ENCODE data around the gene CBX6.

The CBX6 gene

DNA sequence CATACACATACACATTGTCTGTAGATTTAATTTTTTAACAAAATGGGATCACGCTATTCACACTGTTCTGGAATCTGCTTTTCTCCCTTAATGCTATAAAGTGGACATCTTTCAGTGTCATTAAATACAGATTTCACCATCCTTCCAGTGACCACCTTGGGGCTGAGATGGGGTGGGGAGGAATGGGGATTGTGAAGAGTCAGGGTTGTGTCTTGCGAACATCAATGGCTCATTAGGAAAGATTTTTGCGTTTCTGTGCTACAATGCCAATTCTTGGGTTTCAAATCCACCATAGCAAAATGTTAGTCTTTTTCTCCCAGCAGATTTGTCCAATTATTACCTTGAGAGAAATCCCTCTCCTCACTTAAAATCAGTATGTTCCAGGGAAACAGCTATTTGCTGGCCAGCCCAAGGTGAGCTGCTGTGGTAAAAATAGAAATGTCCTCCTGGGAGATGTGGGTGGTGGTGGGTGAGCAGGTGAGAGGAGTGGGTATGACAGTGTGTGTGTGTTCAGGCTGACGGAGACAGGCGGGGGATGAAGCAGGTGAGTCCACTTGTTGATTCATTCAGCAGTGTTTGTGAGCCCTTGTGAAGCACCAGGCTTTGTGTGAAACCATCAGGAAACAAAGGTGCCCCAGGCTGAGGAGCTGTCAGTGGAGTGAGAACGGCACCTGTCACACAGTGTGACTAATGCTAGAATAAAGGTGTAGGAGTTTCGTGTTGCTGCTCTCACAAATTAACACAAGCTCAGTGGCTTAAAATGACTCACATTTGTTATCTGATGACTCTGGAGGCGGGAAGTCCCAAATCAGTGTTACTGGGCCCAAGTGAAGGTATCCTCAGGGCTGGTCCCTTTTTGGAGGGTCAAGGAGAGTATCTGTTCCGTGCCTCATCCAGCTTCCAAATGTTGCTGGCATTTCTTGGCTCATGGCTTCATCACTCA, 1.7 kb upstream of the CBX6 start:
- Histone ChIP-seq H3K36me3 (ENCODE audit: insufficient read depth, low read length) (0 out of 2 replicates have a peak, but pooled peaks cover 4% of the 10 kb centered on the region), H3K4me1 (ENCODE audit: control insufficient read depth, insufficient read depth, low read length, unreplicated experiment) (no peaks in the 10 kb centered on the region), H3K79me2 (ENCODE audit: control insufficient read depth, insufficient read depth, low read length, unreplicated experiment) (peaks cover 11% of the 10 kb centered on the region), H3K27ac (ENCODE audit: low read depth, low read length) (no peak overlapping the region), H3K27me3 (ENCODE audit: insufficient read depth, low read length) (no peaks in the 10 kb centered on the region), H3K4me3 (ENCODE audit: low read depth, low read length) (peak overlapping the region; percentile 89), H2AFZ (ENCODE audit: low read length, unreplicated experiment) (no peak overlapping the region)

GRCh38 chr22:38872831-38873248, 824 bp upstream of the CBX6 start:
- H3K27me3 ChIP-seq (ENCODE audit: insufficient read depth, low read length) = no peaks in the 10 kb centered on the region
- peak overlapping the region; percentile 89 for H3K4me3 ChIP-seq (ENCODE audit: low read depth, low read length)
- H3K36me3 ChIP-seq (ENCODE audit: insufficient read depth, low read length) = 0 out of 2 replicates have a peak, but pooled peaks cover 4% of the 10 kb centered on the region
- H2AFZ ChIP-seq (ENCODE audit: low read length, unreplicated experiment) = peak overlapping the region; percentile 97
- no peak overlapping the region for H3K27ac ChIP-seq (ENCODE audit: low read depth, low read length)
- H3K4me1 ChIP-seq (ENCODE audit: control insufficient read depth, insufficient read depth, low read length, unreplicated experiment) = no peaks in the 10 kb centered on the region
- peaks cover 11% of the 10 kb centered on the region for H3K79me2 ChIP-seq (ENCODE audit: control insufficient read depth, insufficient read depth, low read length, unreplicated experiment)

DNA sequence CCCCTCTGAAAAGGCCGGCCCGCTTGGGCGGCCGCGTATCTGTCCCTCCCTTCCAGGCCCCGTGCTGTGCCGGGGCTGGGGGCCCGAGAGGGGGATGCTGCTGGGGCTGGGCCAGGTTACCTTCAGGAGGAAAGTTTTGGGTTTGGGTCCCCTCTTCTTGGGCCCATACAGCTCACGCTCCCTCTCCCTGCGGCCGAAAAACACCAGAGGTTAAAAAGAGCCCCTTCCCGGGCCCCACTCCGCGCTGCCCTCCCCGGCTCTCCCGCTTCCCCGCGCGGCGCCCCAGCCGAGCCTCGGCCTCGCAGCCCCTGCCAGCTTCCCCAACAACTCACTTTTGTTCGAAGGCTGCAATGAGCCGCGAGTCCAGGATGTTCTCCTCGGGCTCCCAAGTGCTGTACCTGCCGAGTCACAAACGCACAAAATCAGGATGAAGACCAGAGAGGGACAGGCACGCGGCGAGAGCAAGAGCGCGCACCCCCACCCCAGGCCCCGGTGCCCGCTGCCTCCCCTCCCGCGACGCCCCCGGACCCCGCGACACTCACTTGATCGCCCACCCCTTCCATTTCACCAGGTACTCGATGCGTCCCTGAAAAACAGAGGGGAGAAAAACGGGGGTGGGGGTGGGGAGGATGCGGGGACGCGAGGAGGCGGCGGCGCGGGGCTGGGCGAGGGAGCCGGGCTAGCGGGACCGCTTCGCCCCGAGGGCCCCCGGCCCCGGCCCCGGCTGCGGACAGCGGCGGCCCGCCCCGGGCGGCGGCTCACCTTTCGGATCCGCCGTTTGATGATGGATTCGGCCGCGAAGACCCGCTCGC, 450 bp downstream of the CBX6 start:
- Histone ChIP-seq H3K79me2 (ENCODE audit: control insufficient read depth, insufficient read depth, low read length, unreplicated experiment) (peaks cover 11% of the 10 kb centered on the region), H3K27me3 (ENCODE audit: insufficient read depth, low read length) (no peaks in the 10 kb centered on the region), H3K4me3 (ENCODE audit: low read depth, low read length) (peak overlapping the region; percentile 90), H3K36me3 (ENCODE audit: insufficient read depth, low read length) (0 out of 2 replicates have a peak, but pooled peaks cover 4% of the 10 kb centered on the region), H3K4me1 (ENCODE audit: control insufficient read depth, insufficient read depth, low read length, unreplicated experiment) (no peaks in the 10 kb centered on the region), H2AFZ (ENCODE audit: low read length, unreplicated experiment) (no peak overlapping the region), H3K27ac (ENCODE audit: low read depth, low read length) (peak overlapping the region; percentile 27; the same call in 1 of the 2 replicates)

DNA sequence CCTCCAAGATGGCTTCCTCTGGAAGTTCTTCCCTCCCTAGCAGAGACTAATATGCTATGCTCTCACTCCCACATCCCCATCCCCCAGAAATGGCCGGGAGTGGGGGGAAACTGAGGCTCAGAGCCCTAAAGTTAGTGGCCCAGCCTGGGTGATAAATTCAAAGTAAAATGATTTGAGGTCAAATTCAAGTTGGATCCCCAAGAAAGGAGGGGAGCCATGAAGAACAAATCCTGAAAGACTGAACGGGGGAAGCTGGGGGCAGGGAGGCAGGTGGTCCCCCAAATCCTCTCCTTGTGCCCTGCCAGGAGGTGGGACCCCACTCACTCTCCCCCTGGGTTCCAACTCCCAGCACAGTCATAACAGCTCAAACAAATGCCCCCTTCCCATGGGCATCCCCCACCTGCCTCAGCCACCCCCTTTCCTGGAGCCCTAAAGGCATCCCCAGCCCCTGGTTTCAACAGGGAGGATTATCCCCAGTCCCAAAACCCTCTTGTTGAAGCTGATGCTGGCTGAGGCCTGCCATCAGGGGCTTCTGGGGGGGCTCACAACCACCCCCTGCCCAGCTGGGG, 1.1 kb downstream of the CBX6 start:
- peaks cover 11% of the 10 kb centered on the region for H3K79me2 ChIP-seq (ENCODE audit: control insufficient read depth, insufficient read depth, low read length, unreplicated experiment)
- H3K4me3 ChIP-seq (ENCODE audit: low read depth, low read length) = peak overlapping the region; percentile 90
- H3K36me3 ChIP-seq (ENCODE audit: insufficient read depth, low read length) = 0 out of 2 replicates have a peak, but pooled peaks cover 4% of the 10 kb centered on the region
- no peak overlapping the region for H2AFZ ChIP-seq (ENCODE audit: low read length, unreplicated experiment)
- peak overlapping the region; percentile 27; the same call in 1 of the 2 replicates for H3K27ac ChIP-seq (ENCODE audit: low read depth, low read length)
- H3K4me1 ChIP-seq (ENCODE audit: control insufficient read depth, insufficient read depth, low read length, unreplicated experiment) = no peaks in the 10 kb centered on the region
- H3K27me3 ChIP-seq (ENCODE audit: insufficient read depth, low read length) = no peaks in the 10 kb centered on the region

- peaks cover 11% of the 10 kb centered on the region for H3K79me2 ChIP-seq (ENCODE audit: control insufficient read depth, insufficient read depth, low read length, unreplicated experiment)
- peak overlapping the region; percentile 38 for H2AFZ ChIP-seq (ENCODE audit: low read length, unreplicated experiment)
- 0 out of 2 replicates have a peak, but pooled peaks cover 4% of the 10 kb centered on the region for H3K36me3 ChIP-seq (ENCODE audit: insufficient read depth, low read length)
- H3K27ac ChIP-seq (ENCODE audit: low read depth, low read length) = no peak overlapping the region; the same call in 1 of the 2 replicates
- H3K4me1 ChIP-seq (ENCODE audit: control insufficient read depth, insufficient read depth, low read length, unreplicated experiment) = no peaks in the 10 kb centered on the region
- H3K4me3 ChIP-seq (ENCODE audit: low read depth, low read length) = peak overlapping the region; percentile 90
- no peaks in the 10 kb centered on the region for H3K27me3 ChIP-seq (ENCODE audit: insufficient read depth, low read length)
These were observed 1.7 kb downstream of the CBX6 start for GRCh38 chr22:38870312-38870741.

DNA sequence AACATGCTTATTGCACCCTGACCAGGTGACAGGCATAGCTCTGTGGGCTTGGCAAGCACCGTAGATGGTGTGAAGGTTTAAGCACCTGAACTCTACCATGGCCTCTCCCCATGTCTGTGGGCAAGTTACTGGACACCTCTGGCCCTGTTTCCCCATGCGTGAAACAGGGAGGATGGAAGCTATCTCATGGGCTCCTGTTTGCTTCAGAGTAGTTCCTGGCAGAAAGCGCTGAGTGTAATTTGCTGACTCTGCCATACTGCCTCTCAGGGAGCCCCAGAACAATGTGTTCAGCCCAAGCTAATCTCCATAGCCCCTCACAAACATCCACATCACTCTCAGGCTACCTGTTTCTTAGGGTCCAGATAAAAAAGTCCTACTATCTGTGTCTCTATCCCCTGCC, 2.4 kb downstream of the CBX6 start:
- Histone ChIP-seq H3K4me1 (ENCODE audit: control insufficient read depth, insufficient read depth, low read length, unreplicated experiment) (peaks cover 6% of the 10 kb centered on the region), H3K36me3 (ENCODE audit: insufficient read depth, low read length) (0 out of 2 replicates have a peak, but pooled peaks cover 4% of the 10 kb centered on the region), H3K27ac (ENCODE audit: low read depth, low read length) (no peak overlapping the region), H2AFZ (ENCODE audit: low read length, unreplicated experiment) (no peak overlapping the region), H3K79me2 (ENCODE audit: control insufficient read depth, insufficient read depth, low read length, unreplicated experiment) (peaks cover 13% of the 10 kb centered on the region), H3K4me3 (ENCODE audit: low read depth, low read length) (no peak overlapping the region), H3K27me3 (ENCODE audit: insufficient read depth, low read length) (no peaks in the 10 kb centered on the region)

DNA sequence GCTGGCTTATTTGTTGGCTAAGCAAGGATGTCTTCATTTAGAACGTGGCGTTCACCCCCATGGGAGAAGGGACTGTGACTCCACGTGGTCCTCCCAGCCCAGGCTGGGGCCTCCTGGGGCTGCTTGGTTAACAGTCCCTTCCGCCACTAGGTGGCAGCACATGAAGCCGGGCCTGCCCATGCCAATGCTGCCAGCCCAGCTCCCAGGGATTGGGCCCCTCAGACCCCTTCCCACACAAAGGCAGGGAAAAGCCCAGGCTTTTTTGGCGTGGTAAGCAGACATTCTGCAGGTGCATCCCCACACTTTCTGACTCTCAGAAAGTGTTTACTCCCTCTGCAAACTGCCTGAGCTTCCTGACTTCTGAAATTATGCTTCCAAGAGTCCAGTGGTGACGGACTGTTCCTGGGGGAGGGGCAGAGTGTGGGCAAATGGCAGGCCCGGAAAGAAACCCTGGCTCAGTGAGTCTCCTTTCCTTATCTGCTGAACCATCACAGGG, 3.1 kb downstream of the CBX6 start:
- Histone ChIP-seq H2AFZ (ENCODE audit: low read length, unreplicated experiment) (no peak overlapping the region), H3K36me3 (ENCODE audit: insufficient read depth, low read length) (0 out of 2 replicates have a peak, but pooled peaks cover 4% of the 10 kb centered on the region), H3K27ac (ENCODE audit: low read depth, low read length) (no peak overlapping the region), H3K79me2 (ENCODE audit: control insufficient read depth, insufficient read depth, low read length, unreplicated experiment) (peaks cover 13% of the 10 kb centered on the region), H3K27me3 (ENCODE audit: insufficient read depth, low read length) (no peaks in the 10 kb centered on the region), H3K4me1 (ENCODE audit: control insufficient read depth, insufficient read depth, low read length, unreplicated experiment) (peaks cover 13% of the 10 kb centered on the region), H3K4me3 (ENCODE audit: low read depth, low read length) (no peak overlapping the region)

DNA sequence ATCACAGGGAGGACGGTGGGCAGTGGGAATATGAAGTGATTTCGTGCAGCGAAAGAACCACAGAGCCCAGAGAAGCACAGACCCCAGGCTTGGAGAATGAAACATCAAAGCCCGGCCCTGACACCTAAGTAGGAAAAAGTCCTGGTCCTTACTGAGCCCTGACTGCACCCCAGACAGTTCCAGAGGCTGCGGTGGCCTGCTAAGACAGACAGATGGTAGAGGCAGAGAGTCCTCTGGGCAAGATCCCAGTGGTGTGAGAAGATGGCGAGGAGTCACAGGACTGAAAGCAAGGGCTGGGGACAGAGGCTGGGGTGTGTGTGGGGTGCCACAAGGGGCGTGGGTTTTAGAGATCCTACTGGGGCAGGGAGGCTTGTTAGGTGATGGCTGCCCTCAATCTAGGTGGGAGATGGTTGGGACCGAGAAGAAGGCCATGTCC, 3.7 kb downstream of the CBX6 start:
- Histone ChIP-seq H3K27me3 (ENCODE audit: insufficient read depth, low read length) (no peaks in the 10 kb centered on the region), H3K27ac (ENCODE audit: low read depth, low read length) (no peak overlapping the region), H3K4me1 (ENCODE audit: control insufficient read depth, insufficient read depth, low read length, unreplicated experiment) (peaks cover 13% of the 10 kb centered on the region), H3K36me3 (ENCODE audit: insufficient read depth, low read length) (0 out of 2 replicates have a peak, but pooled peaks cover 4% of the 10 kb centered on the region), H3K4me3 (ENCODE audit: low read depth, low read length) (no peak overlapping the region), H2AFZ (ENCODE audit: low read length, unreplicated experiment) (no peak overlapping the region), H3K79me2 (ENCODE audit: control insufficient read depth, insufficient read depth, low read length, unreplicated experiment) (peaks cover 13% of the 10 kb centered on the region)

DNA sequence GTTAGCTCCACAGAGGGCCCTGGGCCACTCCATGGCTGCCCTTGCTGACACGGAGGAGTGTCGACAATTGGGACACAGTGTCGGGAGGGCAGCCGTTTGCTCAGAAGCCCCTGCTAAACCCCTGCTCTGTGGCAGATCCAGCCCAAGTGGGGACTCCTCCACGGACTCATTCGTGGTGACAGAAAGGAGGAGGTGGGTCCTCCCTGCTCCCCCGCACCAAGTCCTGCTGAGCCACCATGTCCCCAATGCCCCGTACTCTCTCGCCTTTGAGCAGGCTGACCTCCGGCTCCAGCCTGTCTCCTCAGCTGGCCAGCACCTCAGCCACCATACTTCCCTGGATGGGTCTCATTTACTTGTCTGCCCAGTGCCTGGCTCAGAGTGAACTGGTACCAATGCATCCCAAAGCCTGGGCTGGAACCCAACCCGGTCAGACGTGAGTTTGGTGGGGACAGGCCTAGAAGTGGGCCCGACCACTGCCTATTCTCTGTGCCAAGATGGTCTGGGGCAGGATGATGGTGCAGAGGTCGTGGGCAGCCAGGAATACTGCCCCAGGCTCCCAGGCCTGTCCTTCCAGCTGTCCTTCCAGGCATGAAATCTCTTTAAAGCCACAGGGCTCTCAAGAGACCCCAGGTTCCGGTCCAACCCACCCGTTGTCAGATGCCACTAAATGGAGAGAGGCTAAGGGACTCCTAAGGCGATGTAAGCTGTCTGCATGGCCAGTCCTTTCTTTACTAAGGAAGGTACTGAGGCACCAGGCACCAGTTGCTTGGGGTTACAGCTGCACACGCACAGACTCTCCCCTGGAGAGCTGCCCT, 4.3 kb downstream of the CBX6 start:
- 0 out of 2 replicates have a peak, but pooled peaks cover 4% of the 10 kb centered on the region for H3K36me3 ChIP-seq (ENCODE audit: insufficient read depth, low read length)
- H3K79me2 ChIP-seq (ENCODE audit: control insufficient read depth, insufficient read depth, low read length, unreplicated experiment) = peaks cover 13% of the 10 kb centered on the region
- no peaks in the 10 kb centered on the region for H3K27me3 ChIP-seq (ENCODE audit: insufficient read depth, low read length)
- no peak overlapping the region for H2AFZ ChIP-seq (ENCODE audit: low read length, unreplicated experiment)
- no peak overlapping the region for H3K4me3 ChIP-seq (ENCODE audit: low read depth, low read length)
- no peak overlapping the region for H3K27ac ChIP-seq (ENCODE audit: low read depth, low read length)
- H3K4me1 ChIP-seq (ENCODE audit: control insufficient read depth, insufficient read depth, low read length, unreplicated experiment) = peaks cover 13% of the 10 kb centered on the region
